ENCODE measurements around the gene CEACAM16.

DNA sequence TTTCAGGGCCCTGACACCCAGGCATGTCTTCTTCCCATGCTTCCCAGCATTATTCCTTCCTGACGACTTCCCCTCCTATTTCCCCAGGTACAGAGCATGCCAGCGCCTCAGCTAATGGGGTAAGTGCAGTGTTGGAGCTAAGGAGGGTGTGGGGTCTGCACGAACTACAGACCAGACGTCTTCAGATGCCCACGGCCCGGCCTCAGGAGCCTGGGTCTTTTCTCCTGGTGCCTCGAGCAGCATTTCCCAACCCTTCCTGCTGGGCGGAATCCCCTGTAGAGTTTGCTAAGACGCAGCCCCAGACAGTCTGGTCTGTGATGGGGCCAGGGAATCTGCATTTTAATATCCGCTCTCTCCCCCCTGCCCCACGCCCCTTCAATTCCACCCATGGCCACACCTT is 37.7 kb upstream of the CEACAM16 start:
- TF ChIP-seq POLR2A (IDR thresholded peaks at IDR 0.05): no peak
- TF ChIP-seq, protein P1, sequence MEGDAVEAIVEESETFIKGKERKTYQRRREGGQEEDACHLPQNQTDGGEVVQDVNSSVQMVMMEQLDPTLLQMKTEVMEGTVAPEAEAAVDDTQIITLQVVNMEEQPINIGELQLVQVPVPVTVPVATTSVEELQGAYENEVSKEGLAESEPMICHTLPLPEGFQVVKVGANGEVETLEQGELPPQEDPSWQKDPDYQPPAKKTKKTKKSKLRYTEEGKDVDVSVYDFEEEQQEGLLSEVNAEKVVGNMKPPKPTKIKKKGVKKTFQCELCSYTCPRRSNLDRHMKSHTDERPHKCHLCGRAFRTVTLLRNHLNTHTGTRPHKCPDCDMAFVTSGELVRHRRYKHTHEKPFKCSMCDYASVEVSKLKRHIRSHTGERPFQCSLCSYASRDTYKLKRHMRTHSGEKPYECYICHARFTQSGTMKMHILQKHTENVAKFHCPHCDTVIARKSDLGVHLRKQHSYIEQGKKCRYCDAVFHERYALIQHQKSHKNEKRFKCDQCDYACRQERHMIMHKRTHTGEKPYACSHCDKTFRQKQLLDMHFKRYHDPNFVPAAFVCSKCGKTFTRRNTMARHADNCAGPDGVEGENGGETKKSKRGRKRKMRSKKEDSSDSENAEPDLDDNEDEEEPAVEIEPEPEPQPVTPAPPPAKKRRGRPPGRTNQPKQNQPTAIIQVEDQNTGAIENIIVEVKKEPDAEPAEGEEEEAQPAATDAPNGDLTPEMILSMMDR (IDR thresholded peaks at IDR 0.05 in 8 of 11, conservative IDR thresholded peaks at IDR 0.05 in 3 of 11): no peak
- TF ChIP-seq POLR2AphosphoS5 (IDR thresholded peaks at IDR 0.05): no peak
